ENCODE results near the gene SPOUT1. TPM values are rescaled to one million over a fixed set of nuclear protein-coding genes. Genes with fewer than 3 reads are reported as not detected.

The SPOUT1 gene
- total and polyA plus RNA-seq, 2 of the 13 experiments (the other 11 are each of a cell fraction or from before 2014, with no cell fraction given): 39.0 to 45.8 TPM

- TF ChIP-seq EZH2 (conservative IDR thresholded peaks at IDR 0.05; ENCODE audit: low read depth, low read length) (no peak), ELF3 (CRISPR knock-in tag; IDR thresholded peaks at IDR 0.05) (peak; percentile 53), HDAC6 (IDR thresholded peaks at IDR 0.05; ENCODE audit: low read depth, low read length) (no peak), ZNF124 (CRISPR knock-in tag; IDR thresholded peaks at IDR 0.05) (peak; percentile 88; the same call in 1 of the 2 replicates), ZSCAN20 (CRISPR knock-in tag; IDR thresholded peaks at IDR 0.05; ENCODE audit: borderline replicate concordance) (0 out of 2 replicates have a peak, but pooled peaks have one; percentile 57), SKI (IDR thresholded peaks at IDR 0.05; ENCODE audit: partially characterized antibody) (peak; percentile 87), JDP2 (CRISPR knock-in tag; IDR thresholded peaks at IDR 0.05; ENCODE audit: borderline replicate concordance) (no peak), ARNTL (CRISPR knock-in tag; IDR thresholded peaks at IDR 0.05) (peak; percentile 37; the same call in 1 of the 2 replicates), MTA1 (CRISPR knock-in tag; IDR thresholded peaks at IDR 0.05; ENCODE audit: borderline replicate concordance) (peak; percentile 61; the same call in 1 of the 2 replicates), ZNF567 (CRISPR knock-in tag; IDR thresholded peaks at IDR 0.05; ENCODE audit: borderline replicate concordance) (peak; percentile 86; the same call in 1 of the 2 replicates), GLMP (CRISPR knock-in tag; IDR thresholded peaks at IDR 0.05; ENCODE audit: borderline replicate concordance) (no peak), BCL6 (CRISPR knock-in tag; IDR thresholded peaks at IDR 0.05) (peak; percentile 79), HMG20B (CRISPR knock-in tag; conservative IDR thresholded peaks at IDR 0.05) (no peak), HNF1B (CRISPR knock-in tag; IDR thresholded peaks at IDR 0.05) (peak; percentile 59), ZNF446 (CRISPR knock-in tag; IDR thresholded peaks at IDR 0.05) (peak; percentile 67; the same call in 1 of the 2 replicates), ZNF550 (CRISPR knock-in tag; IDR thresholded peaks at IDR 0.05; ENCODE audit: borderline replicate concordance) (0 out of 2 replicates have a peak, but pooled peaks have one; percentile 30), TBX2 (CRISPR knock-in tag; IDR thresholded peaks at IDR 0.05; ENCODE audit: borderline replicate concordance) (peak; percentile 43; the same call in 1 of the 2 replicates), ZNF788 (CRISPR knock-in tag; IDR thresholded peaks at IDR 0.05; ENCODE audit: borderline replicate concordance) (peak; percentile 49; the same call in 1 of the 2 replicates), NPAS2 (CRISPR knock-in tag; IDR thresholded peaks at IDR 0.05; ENCODE audit: borderline replicate concordance) (no peak), ZXDC (CRISPR knock-in tag; IDR thresholded peaks at IDR 0.05) (peak; percentile 47; the same call in 1 of the 2 replicates), SIN3A (IDR thresholded peaks at IDR 0.05; ENCODE audit: borderline replicate concordance, low read depth, low read length) (peak; percentile 74; the same call in 1 of the 2 replicates), ZNF280B (CRISPR knock-in tag; IDR thresholded peaks at IDR 0.05; ENCODE audit: borderline replicate concordance) (peak; percentile 84)
These were observed 57.7 kb downstream of the SPOUT1 start, which contains the start of gene ZER1 (continued) for GRCh38 chr9:128771745-128772519.
